Measurements from ENCODE around the gene DCTN5.

Gene DCTN5

GRCh38 chr16:23666571-23667354 lies 25.5 kb downstream of the DCTN5 start:
- Histone ChIP-seq H3K9me3 (ENCODE audit: control insufficient read depth, insufficient read depth, low read length) (no peaks in the 10 kb centered on the region), H3K36me3 (ENCODE audit: control insufficient read depth, insufficient read depth, low read length) (peaks cover 96% of the 10 kb centered on the region), H3K4me3 (ENCODE audit: low read depth, low read length) (no peak overlapping the region), H3K27me3 (ENCODE audit: control insufficient read depth, insufficient read depth, low read length) (no peaks in the 10 kb centered on the region), H3K4me1 (ENCODE audit: control insufficient read depth, insufficient read depth, low read length) (no peaks in the 10 kb centered on the region), H3K27ac (ENCODE audit: low read depth, low read length) (no peak overlapping the region), H3K9ac (ENCODE audit: low read depth, low read length) (no peak overlapping the region)

GRCh38 chr16:23667355-23667659 lies 26.0 kb downstream of the DCTN5 start:
- H3K9ac ChIP-seq (ENCODE audit: low read depth, low read length) = no peak overlapping the region
- H3K27ac ChIP-seq (ENCODE audit: low read depth, low read length) = no peak overlapping the region
- H3K36me3 ChIP-seq (ENCODE audit: control insufficient read depth, insufficient read depth, low read length) = peaks cover 96% of the 10 kb centered on the region
- no peaks in the 10 kb centered on the region for H3K9me3 ChIP-seq (ENCODE audit: control insufficient read depth, insufficient read depth, low read length)
- H3K4me1 ChIP-seq (ENCODE audit: control insufficient read depth, insufficient read depth, low read length) = no peaks in the 10 kb centered on the region
- H3K4me3 ChIP-seq (ENCODE audit: low read depth, low read length) = no peak overlapping the region
- no peaks in the 10 kb centered on the region for H3K27me3 ChIP-seq (ENCODE audit: control insufficient read depth, insufficient read depth, low read length)

GRCh38 chr16:23668225-23668624 lies 27.0 kb downstream of the DCTN5 start:
- no peak overlapping the region for H3K9ac ChIP-seq (ENCODE audit: low read depth, low read length)
- peaks cover 89% of the 10 kb centered on the region for H3K36me3 ChIP-seq (ENCODE audit: control insufficient read depth, insufficient read depth, low read length)
- H3K27ac ChIP-seq (ENCODE audit: low read depth, low read length) = no peak overlapping the region
- no peaks in the 10 kb centered on the region for H3K27me3 ChIP-seq (ENCODE audit: control insufficient read depth, insufficient read depth, low read length)
- H3K9me3 ChIP-seq (ENCODE audit: control insufficient read depth, insufficient read depth, low read length) = no peaks in the 10 kb centered on the region
- no peak overlapping the region for H3K4me3 ChIP-seq (ENCODE audit: low read depth, low read length)
- H3K4me1 ChIP-seq (ENCODE audit: control insufficient read depth, insufficient read depth, low read length) = no peaks in the 10 kb centered on the region

GRCh38 chr16:23668873-23669272 lies 27.6 kb downstream of the DCTN5 start:
- H3K27me3 ChIP-seq (ENCODE audit: control insufficient read depth, insufficient read depth, low read length) = no peaks in the 10 kb centered on the region

GRCh38 chr16:23670137-23670776 lies 29.0 kb downstream of the DCTN5 start:
- no peak overlapping the region for H3K4me3 ChIP-seq (ENCODE audit: low read depth, low read length)
- no peaks in the 10 kb centered on the region for H3K9me3 ChIP-seq (ENCODE audit: control insufficient read depth, insufficient read depth, low read length)
- H3K9ac ChIP-seq (ENCODE audit: low read depth, low read length) = no peak overlapping the region
- H3K36me3 ChIP-seq (ENCODE audit: control insufficient read depth, insufficient read depth, low read length) = peaks cover 80% of the 10 kb centered on the region
- H3K4me1 ChIP-seq (ENCODE audit: control insufficient read depth, insufficient read depth, low read length) = no peaks in the 10 kb centered on the region
- H3K27me3 ChIP-seq (ENCODE audit: control insufficient read depth, insufficient read depth, low read length) = no peaks in the 10 kb centered on the region
- no peak overlapping the region for H3K27ac ChIP-seq (ENCODE audit: low read depth, low read length)

More at GRCh38 chr16:23668873-23669272, 27.6 kb downstream of the DCTN5 start:
- H3K4me1 ChIP-seq (ENCODE audit: control insufficient read depth, insufficient read depth, low read length) = no peaks in the 10 kb centered on the region
- H3K9me3 ChIP-seq (ENCODE audit: control insufficient read depth, insufficient read depth, low read length) = no peaks in the 10 kb centered on the region
- H3K36me3 ChIP-seq (ENCODE audit: control insufficient read depth, insufficient read depth, low read length) = peaks cover 88% of the 10 kb centered on the region
- H3K27ac ChIP-seq (ENCODE audit: low read depth, low read length) = no peak overlapping the region
- no peak overlapping the region for H3K9ac ChIP-seq (ENCODE audit: low read depth, low read length)
- H3K4me3 ChIP-seq (ENCODE audit: low read depth, low read length) = no peak overlapping the region

- Histone ChIP-seq H3K4me3 (ENCODE audit: low read depth, low read length) (no peak overlapping the region), H3K27me3 (ENCODE audit: control insufficient read depth, insufficient read depth, low read length) (no peaks in the 10 kb centered on the region), H3K9ac (ENCODE audit: low read depth, low read length) (no peak overlapping the region), H3K4me1 (ENCODE audit: control insufficient read depth, insufficient read depth, low read length) (no peaks in the 10 kb centered on the region; the same call in 1 of the 2 replicates), H3K27ac (ENCODE audit: low read depth, low read length) (no peak overlapping the region), H3K9me3 (ENCODE audit: control insufficient read depth, insufficient read depth, low read length) (no peaks in the 10 kb centered on the region), H3K36me3 (ENCODE audit: control insufficient read depth, insufficient read depth, low read length) (peaks cover 42% of the 10 kb centered on the region)
These were observed 32.8 kb downstream of the DCTN5 start for GRCh38 chr16:23673971-23674614.

- H3K36me3 ChIP-seq (ENCODE audit: control insufficient read depth, insufficient read depth, low read length) = peaks cover 35% of the 10 kb centered on the region
- H3K9ac ChIP-seq (ENCODE audit: low read depth, low read length) = no peak overlapping the region
- no peaks in the 10 kb centered on the region for H3K9me3 ChIP-seq (ENCODE audit: control insufficient read depth, insufficient read depth, low read length)
These were observed 35.7 kb downstream of the DCTN5 start for GRCh38 chr16:23676924-23677480.

GRCh38 chr16:23678430-23679273 lies 37.4 kb downstream of the DCTN5 start, which contains the start of gene PLK1:
Gene PLK1, plus strand, starts transcription at chr16:23678889. Its CDS starts 44 bp downstream, at chr16:23678933.
- Histone ChIP-seq H3K4me1 (ENCODE audit: control insufficient read depth, insufficient read depth, low read length) (peaks cover 8% of the 10 kb centered on the region), H3K36me3 (ENCODE audit: control insufficient read depth, insufficient read depth, low read length) (peaks cover 45% of the 10 kb centered on the region)

More at GRCh38 chr16:23676924-23677480, 35.7 kb downstream of the DCTN5 start:
- Histone ChIP-seq H3K4me3 (ENCODE audit: low read depth, low read length) (no peak overlapping the region), H3K4me1 (ENCODE audit: control insufficient read depth, insufficient read depth, low read length) (peaks cover 8% of the 10 kb centered on the region), H3K27me3 (ENCODE audit: control insufficient read depth, insufficient read depth, low read length) (no peaks in the 10 kb centered on the region), H3K27ac (ENCODE audit: low read depth, low read length) (no peak overlapping the region)

GRCh38 chr16:23679274-23679985 lies 38.2 kb downstream of the DCTN5 start:
- Histone ChIP-seq H3K27ac (ENCODE audit: low read depth, low read length) (peak overlapping the region; percentile 88), H3K4me1 (ENCODE audit: control insufficient read depth, insufficient read depth, low read length) (peaks cover 8% of the 10 kb centered on the region), H3K27me3 (ENCODE audit: control insufficient read depth, insufficient read depth, low read length) (no peaks in the 10 kb centered on the region), H3K36me3 (ENCODE audit: control insufficient read depth, insufficient read depth, low read length) (peaks cover 45% of the 10 kb centered on the region), H3K9me3 (ENCODE audit: control insufficient read depth, insufficient read depth, low read length) (no peaks in the 10 kb centered on the region), H3K9ac (ENCODE audit: low read depth, low read length) (peak overlapping the region; percentile 90), H3K4me3 (ENCODE audit: low read depth, low read length) (peak overlapping the region; percentile 97)

More at GRCh38 chr16:23678430-23679273, 37.4 kb downstream of the DCTN5 start, which contains the start of gene PLK1:
- H3K4me3 ChIP-seq (ENCODE audit: low read depth, low read length) = peak within 1 kb of the TSS; percentile 97
- no peaks in the 10 kb centered on the region for H3K9me3 ChIP-seq (ENCODE audit: control insufficient read depth, insufficient read depth, low read length)
- H3K9ac ChIP-seq (ENCODE audit: low read depth, low read length) = peak within 1 kb of the TSS; percentile 90
- H3K27me3 ChIP-seq (ENCODE audit: control insufficient read depth, insufficient read depth, low read length) = no peaks in the 10 kb centered on the region
- peak within 1 kb of the TSS; percentile 88 for H3K27ac ChIP-seq (ENCODE audit: low read depth, low read length)

- Histone ChIP-seq H3K9me3 (ENCODE audit: control insufficient read depth, insufficient read depth, low read length) (no peaks in the 10 kb centered on the region), H3K9ac (ENCODE audit: low read depth, low read length) (peak overlapping the region; percentile 90; the same call in 1 of the 2 replicates), H3K36me3 (ENCODE audit: control insufficient read depth, insufficient read depth, low read length) (peaks cover 48% of the 10 kb centered on the region)
These were observed 38.7 kb downstream of the DCTN5 start for GRCh38 chr16:23679986-23680336.

More at GRCh38 chr16:23679986-23680336, 38.7 kb downstream of the DCTN5 start:
- Histone ChIP-seq H3K4me3 (ENCODE audit: low read depth, low read length) (peak overlapping the region; percentile 97), H3K27ac (ENCODE audit: low read depth, low read length) (no peak overlapping the region), H3K27me3 (ENCODE audit: control insufficient read depth, insufficient read depth, low read length) (no peaks in the 10 kb centered on the region), H3K4me1 (ENCODE audit: control insufficient read depth, insufficient read depth, low read length) (peaks cover 8% of the 10 kb centered on the region)

Measured in HUES48 (cell line).